Measurements from ENCODE around the gene GLRX5. TPM values are rescaled to one million over a fixed set of nuclear protein-coding genes. Genes with fewer than 3 reads are reported as not detected.
"Not testable (repeated sequence)": the region's sequence is repeated elsewhere in the genome, so short reads cannot be mapped to it uniquely, and the experiment has no call there.

GLRX5 gene
- total and polyA plus RNA-seq, 8 donors, result 8.8 to 22.9 (median 14.6) TPM

GRCh38 chr14:95507174-95507573, 27.7 kb upstream of the GLRX5 start:
- TF ChIP-seq CTCF (IDR thresholded peaks at IDR 0.05), result no peak
- Histone ChIP-seq H3K36me3 (no peaks in the 10 kb centered on the region), H3K27me3 (no peaks in the 10 kb centered on the region), H3K4me1 (peaks cover 0 to 4% (median 0%) of the 10 kb centered on the region in 3 donors), H3K4me3 (no peak overlapping the region), H3K9me3 (no peaks in the 10 kb centered on the region), H3K27ac (peak overlapping the region in 1 of 4 donors; percentile 24)
- ATAC-seq (peak; percentile 70 to 81 (median 78)), DNase-seq (peak in 2 of 6 donors; percentile 41 to 64), FAIRE-seq (no peak)
- intact Hi-C loops (cut with DNase I), result no loop called here
- 71 to 82% methylated on average over 8 of the region's 8 CpGs for WGBS, 2 donors

DNA sequence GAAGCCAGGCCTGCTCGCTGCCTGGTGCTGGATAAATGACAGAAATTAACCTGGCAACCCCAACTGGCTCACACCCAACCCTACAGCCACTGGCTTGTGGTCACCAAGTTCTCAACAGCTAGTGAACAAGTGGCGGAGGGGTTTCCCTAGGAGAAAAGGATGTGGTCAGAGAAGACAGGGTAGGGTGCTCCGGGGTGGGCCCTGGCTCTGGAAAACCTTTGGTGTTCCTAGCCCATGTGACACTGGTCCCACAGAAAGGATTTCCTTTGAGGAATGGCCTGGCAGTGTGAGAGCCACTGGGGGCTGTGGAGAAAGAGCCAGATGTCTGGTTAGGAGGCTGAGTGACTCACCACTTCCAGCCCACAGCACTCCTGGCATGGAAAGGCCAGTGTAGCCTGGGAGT, 27.1 kb upstream of the GLRX5 start:
- Histone ChIP-seq H3K9me3 (no peaks in the 10 kb centered on the region), H3K4me1 (peaks cover 0 to 4% (median 0%) of the 10 kb centered on the region in 3 donors), H3K27me3 (no peaks in the 10 kb centered on the region), H3K4me3 (no peak overlapping the region), H3K27ac (peak overlapping the region in 1 of 4 donors; percentile 37), H3K36me3 (no peaks in the 10 kb centered on the region)
- intact Hi-C loops (cut with DNase I), result no loop called here
- DNase-seq (peak in 1 of 6 donors; percentile 71), ATAC-seq (peak; percentile 56 to 85 (median 78)), FAIRE-seq (no peak)
- TF ChIP-seq CTCF (IDR thresholded peaks at IDR 0.05), result no peak
- 74 to 75% methylated on average over 3 of the region's 3 CpGs for WGBS, 2 donors

GRCh38 chr14:95508377-95508776, 26.5 kb upstream of the GLRX5 start:
- Histone ChIP-seq H3K36me3 (no peaks in the 10 kb centered on the region), H3K4me1 (peaks cover 0 to 4% (median 0%) of the 10 kb centered on the region in 3 donors), H3K27ac (peak overlapping the region in 1 of 4 donors; percentile 37), H3K27me3 (no peaks in the 10 kb centered on the region), H3K4me3 (no peak overlapping the region), H3K9me3 (no peaks in the 10 kb centered on the region)
- FAIRE-seq (no peak), DNase-seq (no peak), ATAC-seq (no peak)
- whole genome bisulfite sequencing, 2 donors, result 80 to 82% methylated on average over 6 of the region's 6 CpGs
- intact Hi-C loops (cut with DNase I), result no loop called here
- no peak for TF ChIP-seq CTCF (IDR thresholded peaks at IDR 0.05)

DNA sequence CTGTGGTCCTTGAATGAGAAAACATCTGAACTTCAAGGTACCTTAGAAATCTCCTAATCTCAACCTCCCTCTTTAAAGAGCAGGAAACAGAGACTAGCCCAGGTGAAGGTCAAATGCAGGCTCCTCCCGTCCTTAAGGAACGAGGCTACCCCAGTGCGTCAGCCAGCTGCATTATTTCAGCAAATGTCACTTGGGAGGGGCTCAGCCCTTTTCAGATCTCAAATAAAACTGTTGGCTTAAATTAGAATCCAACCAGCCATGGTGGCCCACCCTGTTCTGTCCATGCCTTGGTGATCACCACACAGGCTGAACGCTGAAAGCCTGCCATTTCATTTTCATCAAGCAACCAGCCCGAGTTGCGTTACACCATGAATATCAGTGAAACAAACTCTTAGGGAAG, 25.4 kb upstream of the GLRX5 start:
- WGBS, 2 donors, result 70 to 74% methylated on average over 6 of the region's 6 CpGs
- no peak for FAIRE-seq
- H3K27me3 ChIP-seq, result no peaks in the 10 kb centered on the region
- TF ChIP-seq CTCF (IDR thresholded peaks at IDR 0.05), result no peak
- no peaks in the 10 kb centered on the region for H3K9me3 ChIP-seq
- H3K4me1 ChIP-seq, result peaks cover 0 to 4% (median 0%) of the 10 kb centered on the region in 3 donors
- H3K36me3 ChIP-seq, result no peaks in the 10 kb centered on the region
- H3K27ac ChIP-seq, result no peak overlapping the region
- DNase-seq, result no peak
- H3K4me3 ChIP-seq, result no peak overlapping the region
- no peak for ATAC-seq
- intact Hi-C loops (cut with DNase I), result no loop called here

- DNase-seq; FAIRE-seq; H3K9me3 ChIP-seq; H3K36me3 ChIP-seq; H3K27me3 ChIP-seq; H3K4me1 ChIP-seq; H3K4me3 ChIP-seq; ATAC-seq; intact Hi-C loops (cut with DNase I); H3K27ac ChIP-seq: not testable (repeated sequence)
- 81 to 90% methylated on average over 9 of the region's 9 CpGs for WGBS, 2 donors
Measured at GRCh38 chr14:95510344-95510743, 24.5 kb upstream of the GLRX5 start.
